Endometrial microvascular endothelial cells (primary cell): Measurements from ENCODE around the gene SLC1A7. TPM values are rescaled to one million over a fixed set of nuclear protein-coding genes. Genes with fewer than 3 reads are reported as not detected.

Source experiments
- in situ Hi-C: cut with HindIII; loops from 2 replicates; pipeline ENCODE4 v1.10.0; 2017; ENCODE audit warnings: low sequenced_read_pairs, low pct_unique_long_range_greater_than_20kb; ENCODE audit errors: inconsistent ontology term
- total RNA-seq: library from RNA; depleted of rRNA; stranded (reverse); fragments of >200 nt; gene quantifications from one replicate; pipeline ENCODE4 v1.2.3, GENCODE V29; 2015; ENCODE audit errors: inconsistent ontology term

SLC1A7 gene
- total RNA-seq, 1 donor from 2014 or later: not detected

- in situ Hi-C loops: no loop called here
Observed at GRCh38 chr1:53049574-53049967, 92.9 kb downstream of the SLC1A7 start.

GRCh38 chr1:53048960-53049573 lies 93.4 kb downstream of the SLC1A7 start:
- in situ Hi-C loops: no loop called here

GRCh38 chr1:53047737-53048736 lies 94.4 kb downstream of the SLC1A7 start:
- in situ Hi-C loops: no loop called here

GRCh38 chr1:53046930-53047329 lies 95.5 kb downstream of the SLC1A7 start:
- in situ Hi-C loops: no loop called here

- in situ Hi-C loops: no loop called here
Observed at GRCh38 chr1:53044926-53045325, 97.5 kb downstream of the SLC1A7 start.

GRCh38 chr1:53043271-53043670 lies 99.2 kb downstream of the SLC1A7 start:
- in situ Hi-C loops: no loop called here

GRCh38 chr1:53038566-53038965 lies 103.9 kb downstream of the SLC1A7 start:
- in situ Hi-C loops: no loop called here

Other genes with a start within 250 kb of the SLC1A7 start
- 4.5 TPM for gene ECHDC2, start 220.9 kb downstream of the SLC1A7 start, total RNA-seq
- gene SCP2, start 215.4 kb downstream of the SLC1A7 start, total RNA-seq: 132 TPM
- gene PODN, start 80.4 kb downstream of the SLC1A7 start, total RNA-seq: not detected
- gene CPT2, start 54.2 kb upstream of the SLC1A7 start, total RNA-seq: 15.8 TPM
- gene CZIB, start 78.0 kb upstream of the SLC1A7 start, total RNA-seq: 52.9 TPM
- 50.3 TPM for gene MAGOH, start 95.9 kb upstream of the SLC1A7 start, total RNA-seq
- gene LRP8, start 185.4 kb upstream of the SLC1A7 start, total RNA-seq: 44.5 TPM